CD4-positive, alpha-beta memory T cell (primary cell): Measurements from ENCODE around the gene ITPKA. TPM values are rescaled to one million over a fixed set of nuclear protein-coding genes. Genes with fewer than 3 reads are reported as not detected.

Experiments
- CTCF ChIA-PET: fragments of 350-600 bp; sonication (Branson Sonifier 250); formaldehyde crosslinking; loops from one replicate; lab custom pipeline; 2021; ENCODE audit warnings: inconsistent platforms; ENCODE audit not compliant: partially characterized antibody; lab: Charles Lee
- POLR2A ChIA-PET: fragments of 350-600 bp; sonication (Branson Sonifier 250); formaldehyde crosslinking; loops from one replicate; lab custom pipeline; 2021; ENCODE audit not compliant: partially characterized antibody; lab: Charles Lee
- DNase-seq, 5 donors: peaks; one replicate each; pipeline versions ENCODE4 v3.0.0 to v3.0.0-alpha.2; 2020 to 2022; ENCODE audit warnings: mixed read lengths in 1 of 5
- H3K27ac ChIP-seq: one replicate; pipeline ENCODE4 v1.7.0; 2013; ENCODE audit warnings: low read depth, low read length
- H3K27me3 ChIP-seq: 2 replicates; pipeline ENCODE4 v1.7.0; 2013; ENCODE audit warnings: mild to moderate bottlenecking, low read length, moderate library complexity; ENCODE audit not compliant: insufficient read depth
- H3K36me3 ChIP-seq: 2 replicates; pipeline ENCODE4 v1.7.0; 2013; ENCODE audit warnings: mild to moderate bottlenecking, low read length, moderate library complexity; ENCODE audit not compliant: insufficient read depth
- H3K4me1 ChIP-seq: 2 replicates; pipeline ENCODE4 v1.7.0; 2013; ENCODE audit warnings: mild to moderate bottlenecking, low read length, moderate library complexity; ENCODE audit not compliant: insufficient read depth
- H3K4me3 ChIP-seq, 2 donors: one replicate each; pipeline ENCODE4 v1.7.0; 2013; ENCODE audit warnings: low read length in 2 of 2, mild to moderate bottlenecking in 1 of 2
- H3K9me3 ChIP-seq, 2 donors: one replicate each; pipeline ENCODE4 v1.7.0; 2013; ENCODE audit warnings: low read length in 2 of 2, control low read depth in 1 of 2; ENCODE audit not compliant: control insufficient read depth in 1 of 2
- H3K27ac Mint-ChIP-seq, 7 donors: one replicate each; pipeline ENCODE4 v1.8.0; 2020 to 2021; ENCODE audit warnings: mixed read lengths in 7 of 7, mild to moderate bottlenecking in 6 of 7, inconsistent platforms in 3 of 7, moderate library complexity in 3 of 7
- H3K27me3 Mint-ChIP-seq, 2 donors: one replicate each; pipeline ENCODE4 v1.8.0; 2020 to 2021; ENCODE audit warnings: mixed read lengths in 2 of 2
- H3K36me3 Mint-ChIP-seq, 2 donors: one replicate each; pipeline ENCODE4 v1.8.0; 2020 to 2021; ENCODE audit warnings: mixed read lengths in 2 of 2, inconsistent platforms in 1 of 2, mild to moderate bottlenecking in 1 of 2
- H3K4me1 Mint-ChIP-seq, 4 donors: one replicate each; pipeline ENCODE4 v1.8.0; 2020 to 2021; ENCODE audit warnings: mixed read lengths in 4 of 4, mild to moderate bottlenecking in 1 of 4
- H3K4me3 Mint-ChIP-seq, 8 donors: one replicate each; pipeline ENCODE4 v1.8.0; 2020 to 2021; ENCODE audit warnings: mixed read lengths in 8 of 8, mild to moderate bottlenecking in 7 of 8, moderate library complexity in 6 of 8, inconsistent platforms in 3 of 8
- H3K9me3 Mint-ChIP-seq, 8 donors: one replicate each; pipeline ENCODE4 v1.8.0; 2020 to 2021; ENCODE audit warnings: mixed read lengths in 8 of 8, mild to moderate bottlenecking in 5 of 8, inconsistent platforms in 3 of 8, moderate library complexity in 1 of 8
- intact Hi-C: fragments of 100-400 bp; cut with micrococcal nuclease; formaldehyde crosslinking; loops from one replicate; pipeline ENCODE4 v1.15.1; 2023
- polyA plus RNA-seq, 2 donors: library from polyadenylated mRNA; unstranded; fragments of 300-500 nt; fragmentation: Illumina TruSeq; gene quantifications; one replicate each; pipeline ENCODE4 v1.2.3, GENCODE V29; 2021
- total RNA-seq, 2 experiments: library from RNA; stranded (reverse); gene quantifications; one replicate each; pipeline ENCODE4 v1.2.3, GENCODE V29; 2021

ITPKA gene
- total and polyA plus RNA-seq, 4 experiments from 2014 or later: 0.23 to 0.46 (median 0.36) TPM; not detected in 1

DNA sequence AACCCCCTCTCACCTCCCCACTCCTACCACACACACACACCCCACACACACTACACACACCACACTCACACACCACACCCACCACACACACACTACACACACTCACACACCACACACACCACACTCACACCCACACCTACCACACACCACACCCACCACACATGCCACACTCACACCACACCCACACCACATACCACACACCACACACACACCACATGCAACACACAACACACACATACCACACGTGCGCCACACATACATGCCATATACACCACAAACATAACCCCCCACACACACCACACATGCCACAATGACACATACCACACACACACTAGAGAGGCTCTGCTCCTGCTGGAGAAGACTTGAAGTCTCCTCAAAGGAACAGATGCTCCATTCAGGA is 5.9 kb upstream of the ITPKA start:
- no peak overlapping the region for H3K27ac ChIP-seq
- no peak for DNase-seq
- peaks cover 26% of the 10 kb centered on the region for H3K4me1 ChIP-seq
- H3K27ac Mint-ChIP-seq: peak overlapping the region in 3 of 7 donors; percentile 3 to 31 (median 18)
- no peaks in the 10 kb centered on the region for H3K9me3 Mint-ChIP-seq
- no peaks in the 10 kb centered on the region for H3K27me3 Mint-ChIP-seq
- no peaks in the 10 kb centered on the region for H3K36me3 ChIP-seq
- no peak overlapping the region for H3K4me3 ChIP-seq
- ChIA-PET CTCF (no interaction called here), POLR2A (no interaction called here)
- H3K36me3 Mint-ChIP-seq: peaks cover 0 to 3% of the 10 kb centered on the region in 2 donors
- intact Hi-C loops: no loop called here
- H3K4me1 Mint-ChIP-seq: peaks cover 15 to 35% (median 29%) of the 10 kb centered on the region in 4 donors
- H3K27me3 ChIP-seq: no peaks in the 10 kb centered on the region
- H3K9me3 ChIP-seq: no peaks in the 10 kb centered on the region
- peak overlapping the region in 1 of 8 donors; percentile 26 for H3K4me3 Mint-ChIP-seq

DNA sequence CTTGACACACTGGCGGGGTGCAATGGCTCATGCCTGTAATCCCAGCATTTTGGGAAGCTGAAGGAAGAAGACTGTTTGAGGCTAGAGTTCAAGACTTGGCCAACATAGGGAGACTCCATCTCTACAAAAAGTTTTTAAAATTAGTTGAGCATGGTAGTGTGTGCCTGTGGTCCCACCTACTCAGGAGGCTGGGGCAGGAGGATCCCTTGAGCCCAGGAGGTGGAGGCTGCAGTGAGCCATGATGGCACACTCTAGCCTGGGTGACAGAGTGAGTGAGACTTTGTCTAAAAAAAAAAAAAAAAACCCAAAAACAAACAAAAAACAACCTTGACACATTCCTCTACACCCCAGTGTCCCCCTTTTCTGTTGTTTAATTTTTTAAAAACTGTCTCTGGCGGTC is 4.0 kb upstream of the ITPKA start:
- Mint-ChIP-seq H3K9me3 (no peaks in the 10 kb centered on the region), H3K4me1 (peaks cover 9 to 22% (median 19%) of the 10 kb centered on the region in 4 donors), H3K4me3 (peak overlapping the region in 1 of 8 donors; percentile 35), H3K27me3 (no peaks in the 10 kb centered on the region), H3K36me3 (peaks cover 0 to 2% of the 10 kb centered on the region in 2 donors), H3K27ac (no peak overlapping the region)
- H3K36me3 ChIP-seq: no peaks in the 10 kb centered on the region
- no peak overlapping the region for H3K4me3 ChIP-seq
- H3K27me3 ChIP-seq: no peaks in the 10 kb centered on the region
- H3K27ac ChIP-seq: no peak overlapping the region
- no peaks in the 10 kb centered on the region for H3K9me3 ChIP-seq
- POLR2A ChIA-PET: no interaction called here
- no peak for DNase-seq
- H3K4me1 ChIP-seq: peaks cover 23% of the 10 kb centered on the region
- CTCF ChIA-PET: interaction anchor here (1.7 kb wide), 1 partner anchor 24 kb away, joined by 4 read pairs; no protein-coding TSS in a partner anchor
- intact Hi-C loops: no loop called here

DNA sequence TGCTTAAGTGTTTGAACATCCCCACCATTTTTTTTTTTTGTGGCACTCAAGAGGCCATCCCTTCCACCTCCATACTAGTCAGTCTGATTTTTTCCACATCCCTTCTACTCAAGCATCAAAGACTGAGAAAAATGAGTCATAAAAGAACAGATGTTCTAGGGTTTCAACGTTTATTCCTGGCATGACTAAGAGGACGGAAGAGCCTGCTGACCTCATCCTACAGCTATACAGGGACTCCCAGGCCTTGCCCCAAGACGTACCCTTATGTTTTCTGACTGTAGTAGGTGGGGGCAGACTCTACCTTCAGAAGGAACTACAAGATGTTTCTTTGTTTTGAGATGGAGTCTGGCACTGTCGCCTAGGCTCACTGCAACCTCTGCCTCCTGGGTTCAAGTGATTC is 3.3 kb upstream of the ITPKA start:
- CTCF ChIA-PET: no interaction called here
- H3K36me3 ChIP-seq: no peaks in the 10 kb centered on the region
- peaks cover 0 to 2% of the 10 kb centered on the region in 2 donors for H3K36me3 Mint-ChIP-seq
- no peak overlapping the region for H3K4me3 Mint-ChIP-seq
- intact Hi-C loops: no loop called here
- no peaks in the 10 kb centered on the region for H3K9me3 ChIP-seq
- no peak for DNase-seq
- H3K4me1 ChIP-seq: peaks cover 30% of the 10 kb centered on the region
- H3K27ac ChIP-seq: no peak overlapping the region
- H3K9me3 Mint-ChIP-seq: no peaks in the 10 kb centered on the region
- H3K4me1 Mint-ChIP-seq: peaks cover 11 to 22% (median 19%) of the 10 kb centered on the region in 4 donors
- POLR2A ChIA-PET: no interaction called here
- H3K27ac Mint-ChIP-seq: no peak overlapping the region
- no peak overlapping the region for H3K4me3 ChIP-seq
- H3K27me3 ChIP-seq: peaks cover 6% of the 10 kb centered on the region
- H3K27me3 Mint-ChIP-seq: peaks cover 0 to 3% of the 10 kb centered on the region in 2 donors

DNA sequence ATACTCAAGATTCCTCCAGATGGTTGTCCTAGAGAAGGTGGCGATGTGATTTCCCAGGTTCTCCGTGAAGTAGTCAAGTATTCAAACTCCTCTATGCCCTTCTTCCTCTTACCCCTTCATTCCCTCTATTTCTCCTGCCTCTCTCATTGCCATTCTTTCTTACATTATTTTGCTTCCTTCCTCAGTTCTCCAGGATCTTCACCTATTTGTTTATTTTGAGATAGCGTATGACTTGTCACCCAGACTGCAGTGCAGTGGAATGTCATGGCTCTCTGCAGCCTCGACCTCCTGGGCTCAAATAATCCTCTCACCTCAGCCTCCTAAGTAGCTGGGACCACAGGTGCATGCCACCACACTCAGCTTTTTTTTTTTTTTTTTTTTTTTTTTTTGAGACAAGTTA is 1.8 kb upstream of the ITPKA start:
- no peaks in the 10 kb centered on the region for H3K9me3 Mint-ChIP-seq
- H3K27me3 ChIP-seq: peaks cover 15% of the 10 kb centered on the region
- DNase-seq: no peak
- H3K36me3 Mint-ChIP-seq: peaks cover 0 to 2% of the 10 kb centered on the region in 2 donors
- H3K4me1 Mint-ChIP-seq: peaks cover 11 to 27% (median 19%) of the 10 kb centered on the region in 4 donors
- peaks cover 5 to 9% of the 10 kb centered on the region in 2 donors for H3K27me3 Mint-ChIP-seq
- H3K27ac ChIP-seq: no peak overlapping the region
- POLR2A ChIA-PET: no interaction called here
- H3K4me3 ChIP-seq: no peak overlapping the region
- H3K4me1 ChIP-seq: peaks cover 39% of the 10 kb centered on the region
- no peaks in the 10 kb centered on the region for H3K9me3 ChIP-seq
- H3K4me3 Mint-ChIP-seq: peak overlapping the region in 2 of 8 donors; percentile 5 to 45
- CTCF ChIA-PET: interaction anchor here (0.6 to 2.2 kb wide), 2 partner anchors 15 to 81 kb away, joined by 3 to 7 read pairs; no protein-coding TSS in a partner anchor
- peak overlapping the region in 1 of 7 donors; percentile 7 for H3K27ac Mint-ChIP-seq
- intact Hi-C loops: no loop called here
- no peaks in the 10 kb centered on the region for H3K36me3 ChIP-seq

GRCh38 chr15:41492597-41493204 is 973 bp upstream of the ITPKA start:
- ChIA-PET CTCF (interaction anchor here (1.5 to 2.2 kb wide), 2 partner anchors 14 to 27 kb away, joined by 6 to 7 read pairs; no protein-coding TSS in a partner anchor), POLR2A (interaction anchor here (1.0 to 1.9 kb wide), 5 partner anchors 9 to 27 kb away, joined by 3 to 10 read pairs (median 4); no protein-coding TSS in a partner anchor)
- H3K27me3 Mint-ChIP-seq: peaks cover 9 to 13% of the 10 kb centered on the region in 2 donors
- H3K27ac Mint-ChIP-seq: peak overlapping the region in 6 of 7 donors; percentile 42 to 79 (median 57)
- H3K36me3 Mint-ChIP-seq: peaks cover 0 to 2% of the 10 kb centered on the region in 2 donors
- no peaks in the 10 kb centered on the region for H3K9me3 Mint-ChIP-seq
- H3K4me3 ChIP-seq: peak overlapping the region; percentile 27 to 55
- intact Hi-C loops: loop anchor here (1.0 kb wide), 1 partner anchor 10 kb away; no protein-coding TSS in a partner anchor
- H3K4me3 Mint-ChIP-seq: peak overlapping the region; percentile 79 to 91 (median 87)
- H3K4me1 ChIP-seq: peaks cover 39% of the 10 kb centered on the region
- no peaks in the 10 kb centered on the region for H3K36me3 ChIP-seq
- no peaks in the 10 kb centered on the region for H3K9me3 ChIP-seq
- DNase-seq: no peak
- peaks cover 19% of the 10 kb centered on the region for H3K27me3 ChIP-seq
- H3K27ac ChIP-seq: no peak overlapping the region
- peaks cover 11 to 27% (median 18%) of the 10 kb centered on the region in 4 donors for H3K4me1 Mint-ChIP-seq

DNA sequence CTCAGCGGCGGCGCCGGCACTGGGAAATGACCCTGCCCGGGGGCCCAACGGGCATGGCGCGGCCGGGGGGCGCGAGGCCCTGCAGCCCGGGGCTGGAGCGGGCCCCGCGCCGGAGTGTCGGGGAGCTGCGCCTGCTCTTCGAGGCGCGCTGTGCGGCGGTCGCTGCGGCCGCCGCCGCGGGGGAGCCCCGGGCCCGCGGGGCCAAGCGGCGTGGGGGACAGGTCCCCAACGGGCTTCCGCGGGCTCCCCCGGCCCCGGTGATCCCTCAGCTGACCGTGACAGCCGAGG is 172 bp downstream of the ITPKA start:
- no peaks in the 10 kb centered on the region for H3K9me3 ChIP-seq
- Mint-ChIP-seq H3K27ac (no peak overlapping the region), H3K4me1 (peaks cover 11 to 23% (median 15%) of the 10 kb centered on the region in 4 donors), H3K36me3 (peaks cover 0 to 2% of the 10 kb centered on the region in 2 donors), H3K27me3 (peaks cover 14 to 18% of the 10 kb centered on the region in 2 donors), H3K9me3 (no peaks in the 10 kb centered on the region), H3K4me3 (no peak overlapping the region)
- CTCF ChIA-PET: interaction anchor here (0.6 to 2.2 kb wide), 2 partner anchors 13 to 179 kb away, joined by 3 to 7 read pairs; no protein-coding TSS in a partner anchor
- H3K4me1 ChIP-seq: peaks cover 39% of the 10 kb centered on the region
- no peaks in the 10 kb centered on the region for H3K36me3 ChIP-seq
- intact Hi-C loops: loop anchor here (1.0 kb wide), 1 partner anchor 8 kb away; no protein-coding TSS in a partner anchor
- no peak for DNase-seq
- H3K4me3 ChIP-seq: peak overlapping the region in 1 of 2 donors; percentile 45
- peaks cover 19% of the 10 kb centered on the region for H3K27me3 ChIP-seq
- POLR2A ChIA-PET: interaction anchor here (1.0 to 1.9 kb wide), 8 partner anchors 8 to 50 kb away, joined by 3 to 10 read pairs (median 4); partner anchors contain the start of genes LTK and RPAP1
- no peak overlapping the region for H3K27ac ChIP-seq

DNA sequence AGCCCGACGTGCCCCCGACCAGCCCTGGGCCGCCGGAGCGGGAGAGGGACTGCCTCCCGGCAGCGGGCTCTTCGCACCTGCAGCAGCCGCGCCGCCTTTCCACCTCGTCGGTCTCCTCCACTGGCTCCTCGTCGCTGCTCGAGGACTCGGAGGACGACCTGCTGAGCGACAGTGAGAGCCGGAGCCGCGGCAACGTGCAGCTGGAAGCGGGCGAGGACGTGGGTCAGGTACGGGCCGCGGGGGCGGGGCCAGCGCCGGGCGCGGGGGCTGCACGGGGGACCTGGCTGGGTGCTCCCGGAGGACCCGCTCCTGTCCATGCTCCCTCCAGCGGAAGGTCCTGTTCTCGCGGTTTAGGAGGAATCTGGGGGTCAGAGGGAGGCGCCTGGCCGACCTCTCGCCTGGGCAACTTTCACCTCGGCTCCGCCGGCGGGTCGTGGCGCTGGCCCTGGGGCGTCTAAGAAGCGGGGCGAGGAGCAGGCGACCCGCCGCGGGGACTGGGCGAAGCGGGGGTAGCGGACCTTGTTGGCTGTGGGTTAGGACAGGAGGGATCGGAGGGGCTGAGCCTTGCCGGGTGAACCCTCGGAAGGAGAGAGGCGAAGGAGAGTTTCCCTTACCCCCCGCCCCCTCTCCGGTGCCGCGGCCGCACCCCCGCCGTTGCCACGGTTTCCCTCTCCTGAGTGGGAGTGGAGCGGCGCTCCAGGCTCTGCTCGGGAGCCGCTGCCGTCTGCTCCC is 682 bp downstream of the ITPKA start:
- H3K9me3 Mint-ChIP-seq: no peaks in the 10 kb centered on the region
- H3K4me3 ChIP-seq: peak overlapping the region in 1 of 2 donors; percentile 45
- no peaks in the 10 kb centered on the region for H3K36me3 ChIP-seq
- POLR2A ChIA-PET: interaction anchor here (1.1 to 1.9 kb wide), 6 partner anchors 7 to 50 kb away, joined by 4 to 10 read pairs (median 5); partner anchors contain the start of genes LTK and RPAP1
- peaks cover 18 to 20% of the 10 kb centered on the region in 2 donors for H3K27me3 Mint-ChIP-seq
- H3K4me1 ChIP-seq: peaks cover 39% of the 10 kb centered on the region
- intact Hi-C loops: no loop called here
- H3K9me3 ChIP-seq: no peaks in the 10 kb centered on the region
- H3K27ac Mint-ChIP-seq: peak overlapping the region in 1 of 7 donors; percentile 4
- CTCF ChIA-PET: no interaction called here
- peaks cover 11 to 23% (median 15%) of the 10 kb centered on the region in 4 donors for H3K4me1 Mint-ChIP-seq
- DNase-seq: peak in 3 of 5 donors; percentile 35 to 44 (median 39)
- H3K4me3 Mint-ChIP-seq: peak overlapping the region; percentile 66 to 85 (median 73)
- peaks cover 19% of the 10 kb centered on the region for H3K27me3 ChIP-seq
- peaks cover 0 to 2% of the 10 kb centered on the region in 2 donors for H3K36me3 Mint-ChIP-seq
- H3K27ac ChIP-seq: no peak overlapping the region
